GM12864 (cell line): ENCODE data around the gene TRIP6.

Source experiments
- DNase-seq: peaks from one replicate; pipeline ENCODE4 v3.0.0-alpha.2; 2011; ENCODE audit warnings: low read depth
- H3K4me3 ChIP-seq: 2 replicates; pipeline ENCODE4 v1.5.1; 2011; ENCODE audit warnings: mild to moderate bottlenecking, low read depth, low read length, control low read depth
- TF ChIP-seq, protein P1 (sequence below): IDR thresholded peaks from 2 replicates; pipeline ENCODE4 v1.5.1; 2011; ENCODE audit warnings: low read depth, mild to moderate bottlenecking, moderate library complexity, low read length, control low read depth, inconsistent platforms; ENCODE audit errors: missing control alignments

TRIP6 gene

GRCh38 chr7:100921039-100921438 is 53.9 kb downstream of the TRIP6 start:
- DNase-seq: no peak
- TF ChIP-seq, protein P1, sequence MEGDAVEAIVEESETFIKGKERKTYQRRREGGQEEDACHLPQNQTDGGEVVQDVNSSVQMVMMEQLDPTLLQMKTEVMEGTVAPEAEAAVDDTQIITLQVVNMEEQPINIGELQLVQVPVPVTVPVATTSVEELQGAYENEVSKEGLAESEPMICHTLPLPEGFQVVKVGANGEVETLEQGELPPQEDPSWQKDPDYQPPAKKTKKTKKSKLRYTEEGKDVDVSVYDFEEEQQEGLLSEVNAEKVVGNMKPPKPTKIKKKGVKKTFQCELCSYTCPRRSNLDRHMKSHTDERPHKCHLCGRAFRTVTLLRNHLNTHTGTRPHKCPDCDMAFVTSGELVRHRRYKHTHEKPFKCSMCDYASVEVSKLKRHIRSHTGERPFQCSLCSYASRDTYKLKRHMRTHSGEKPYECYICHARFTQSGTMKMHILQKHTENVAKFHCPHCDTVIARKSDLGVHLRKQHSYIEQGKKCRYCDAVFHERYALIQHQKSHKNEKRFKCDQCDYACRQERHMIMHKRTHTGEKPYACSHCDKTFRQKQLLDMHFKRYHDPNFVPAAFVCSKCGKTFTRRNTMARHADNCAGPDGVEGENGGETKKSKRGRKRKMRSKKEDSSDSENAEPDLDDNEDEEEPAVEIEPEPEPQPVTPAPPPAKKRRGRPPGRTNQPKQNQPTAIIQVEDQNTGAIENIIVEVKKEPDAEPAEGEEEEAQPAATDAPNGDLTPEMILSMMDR: no peak
- H3K4me3 ChIP-seq: no peak overlapping the region
